Liver (tissue), 9 donors: ENCODE results near the gene ARHGAP27. TPM values are rescaled to one million over a fixed set of nuclear protein-coding genes. Genes with fewer than 3 reads are reported as not detected.

Experiments used
- DNase-seq: peaks from one replicate; pipeline ENCODE4 v3.0.0-alpha.2; 2017; ENCODE audit warnings: low spot score
- H3K27ac ChIP-seq, 2 donors: one replicate each; pipeline ENCODE4 v1.7.0; 2013; ENCODE audit warnings: inconsistent platforms in 2 of 2, low read length in 2 of 2, control low read depth in 1 of 2, low read depth in 1 of 2, mild to moderate bottlenecking in 1 of 2
- H3K27me3 ChIP-seq, 4 donors: one replicate each; pipeline versions ENCODE4 v1.6.1 to v1.7.0; 2013; ENCODE audit warnings: low read length in 3 of 4, inconsistent platforms in 1 of 4, mild to moderate bottlenecking in 1 of 4, moderate library complexity in 1 of 4; ENCODE audit not compliant: control insufficient read depth in 4 of 4, insufficient read depth in 4 of 4
- H3K36me3 ChIP-seq, 4 donors: one replicate each; pipeline versions ENCODE4 v1.6.1 to v1.7.0; 2013; ENCODE audit warnings: low read length in 3 of 4, mild to moderate bottlenecking in 3 of 4, low read depth in 1 of 4, moderate library complexity in 1 of 4; ENCODE audit not compliant: control insufficient read depth in 4 of 4, insufficient read depth in 3 of 4
- H3K4me1 ChIP-seq, 4 donors: one replicate each; pipeline versions ENCODE4 v1.6.1 to v1.7.0; 2013; ENCODE audit warnings: low read length in 3 of 4, mild to moderate bottlenecking in 3 of 4, moderate library complexity in 1 of 4; ENCODE audit not compliant: control insufficient read depth in 4 of 4, insufficient read depth in 4 of 4
- H3K4me3 ChIP-seq, 3 donors: one replicate each; pipeline versions ENCODE4 v1.6.1 to v1.7.0; 2013; ENCODE audit warnings: low read length in 3 of 3, control low read depth in 1 of 3, low read depth in 1 of 3, mild to moderate bottlenecking in 1 of 3
- H3K9ac ChIP-seq, 2 donors: one replicate each; pipeline ENCODE4 v1.7.0; 2013; ENCODE audit warnings: low read length in 2 of 2, mild to moderate bottlenecking in 2 of 2, moderate library complexity in 2 of 2, control low read depth in 1 of 2, low read depth in 1 of 2
- H3K9me3 ChIP-seq, 4 donors: one replicate each; pipeline versions ENCODE4 v1.6.1 to v1.7.0; 2013; ENCODE audit warnings: low read length in 3 of 4; ENCODE audit not compliant: control insufficient read depth in 4 of 4
- EGR1 ChIP-seq, 2 donors: IDR thresholded peaks; 2 replicates each; pipeline ENCODE4 v1.6.1; 2016 to 2018; ENCODE audit warnings: antibody characterized with exemption in 2 of 2, low read depth in 2 of 2
- FOXA1 ChIP-seq: IDR thresholded peaks from 2 replicates; pipeline ENCODE4 v1.6.1; 2016; ENCODE audit warnings: antibody characterized with exemption
- GABPA ChIP-seq, 2 donors: IDR thresholded peaks in 1 of 2; conservative IDR thresholded peaks in 1 of 2; 2 replicates each; pipeline ENCODE4 v1.6.1; 2016; ENCODE audit warnings: antibody characterized with exemption in 2 of 2, mild to moderate bottlenecking in 1 of 2, moderate library complexity in 1 of 2
- HNF4A ChIP-seq, 2 donors: conservative IDR thresholded peaks; 2 replicates each; pipeline ENCODE4 v1.6.1; 2016; ENCODE audit warnings: antibody characterized with exemption in 2 of 2, mild to moderate bottlenecking in 2 of 2
- HNF4G ChIP-seq: IDR thresholded peaks from 2 replicates; pipeline ENCODE4 v1.6.1; 2016; ENCODE audit warnings: antibody characterized with exemption
- JUND ChIP-seq, 2 donors: IDR thresholded peaks; 2 replicates each; pipeline ENCODE4 v1.6.1; 2016; ENCODE audit warnings: antibody characterized with exemption in 2 of 2
- NR2F2 ChIP-seq: IDR thresholded peaks from 2 replicates; pipeline ENCODE4 v1.6.1; 2016; ENCODE audit warnings: antibody characterized with exemption
- RAD21 ChIP-seq, 2 donors: IDR thresholded peaks; 2 replicates each; pipeline ENCODE4 v1.6.1; 2016; ENCODE audit warnings: antibody characterized with exemption in 2 of 2, mild to moderate bottlenecking in 2 of 2
- RXRA ChIP-seq, 2 donors: IDR thresholded peaks; 2 replicates each; pipeline ENCODE4 v1.6.1; 2017 to 2018; ENCODE audit warnings: antibody characterized with exemption in 2 of 2, mild to moderate bottlenecking in 1 of 2
- TAF1 ChIP-seq: conservative IDR thresholded peaks from 2 replicates; pipeline ENCODE4 v1.6.1; 2016; ENCODE audit warnings: antibody characterized with exemption, mild to moderate bottlenecking
- YY1 ChIP-seq: IDR thresholded peaks from 2 replicates; pipeline ENCODE4 v1.6.1; 2016; ENCODE audit warnings: antibody characterized with exemption, mild to moderate bottlenecking
- WGBS: extraction: QIAGEN DNeasy Blood & Tissue Kit; methylation state at CpG from one replicate; pipeline ENCODE4 v1.1.7; 2013; 5-methylcytosine and 5-hydroxymethylcytosine counted together
- polyA plus RNA-seq, 2 donors: library from polyadenylated mRNA; stranded (reverse) in 1 of 2; unstranded in 1 of 2; fragments of 200-250 nt in 1 of 2; fragments of >200 nt in 1 of 2; fragmentation: Nextera tagmentation in 1 of 2; extraction: Ambion mirVana in 1 of 2; gene quantifications; one replicate each; pipeline versions ENCODE4 v1.2.1 to v1.2.3, GENCODE V29; 2013 to 2015
- total RNA-seq, 2 donors: library from RNA; depleted of rRNA; stranded (reverse); fragments of >200 nt; gene quantifications; one replicate each; pipeline ENCODE4 v1.2.3, GENCODE V29; 2014
- TF ChIP-seq, protein P1 (sequence below): IDR thresholded peaks from 2 replicates; pipeline ENCODE4 v1.6.1; 2016; ENCODE audit warnings: antibody characterized with exemption
- TF ChIP-seq, protein P2 (sequence below): IDR thresholded peaks from 2 replicates; pipeline ENCODE4 v1.6.1; 2016; ENCODE audit warnings: antibody characterized with exemption, mild to moderate bottlenecking
- TF ChIP-seq, protein P3 (sequence below): fragments of 150-350 bp; IDR thresholded peaks from 2 replicates; pipeline ENCODE4 v1.5.1; 2017; ENCODE audit warnings: improper control_type of control experiment, low read depth, low read length; ENCODE audit not compliant: missing input control
- donor health status: healthy.
- donor health status: healthy.
- donor health status: healthy.
- donor health status: healthy.
- donor health status: healthy.

The ARHGAP27 gene
- total and polyA plus RNA-seq, 4 donors: 1.8 to 10.9 (median 7.8) TPM

DNA sequence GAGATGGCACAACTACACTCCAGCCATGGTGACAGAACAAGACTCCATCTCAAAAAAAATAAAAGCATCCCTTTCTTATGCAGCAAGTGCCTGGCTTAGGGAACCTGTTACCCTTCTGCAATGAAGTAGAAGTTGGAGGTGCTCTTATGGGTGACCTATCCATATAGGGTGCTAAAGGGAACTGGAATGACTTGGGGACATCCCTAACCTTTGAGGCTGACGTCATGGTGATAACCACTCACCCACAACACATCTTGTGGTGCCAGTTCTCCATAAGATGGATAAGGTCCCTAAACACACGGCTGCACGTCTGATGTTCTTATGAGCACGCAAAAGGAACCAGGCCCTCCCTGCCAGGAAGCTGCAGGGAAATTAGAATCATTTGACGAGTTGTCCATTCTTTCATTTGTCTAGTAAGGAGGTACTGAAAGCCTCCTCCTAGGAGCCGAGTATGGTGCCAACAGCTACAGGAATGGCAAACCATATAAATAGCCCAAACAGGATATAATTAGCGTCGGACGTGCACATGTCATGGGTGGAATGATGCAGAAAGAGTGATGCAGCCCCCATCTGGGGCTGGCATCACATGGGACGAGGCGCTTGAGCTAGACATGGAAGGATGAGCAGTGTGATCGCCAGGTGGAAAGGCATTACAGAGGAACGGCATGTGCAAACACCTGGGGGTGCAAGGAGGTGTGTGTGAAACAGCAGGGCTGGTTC, 52.5 kb downstream of the ARHGAP27 start:
- WGBS: 91% methylated on average over 13 of the region's 13 CpGs
- H3K27ac ChIP-seq: no peak overlapping the region
- no peak for TF ChIP-seq HNF4G
- no peak for TF ChIP-seq EGR1 (IDR thresholded peaks at IDR 0.05; ENCODE audit: low read depth in 2 of 2)
- no peak for TF ChIP-seq HNF4A (conservative IDR thresholded peaks at IDR 0.05)
- TF ChIP-seq RXRA (IDR thresholded peaks at IDR 0.05): no peak
- TF ChIP-seq, protein P1, sequence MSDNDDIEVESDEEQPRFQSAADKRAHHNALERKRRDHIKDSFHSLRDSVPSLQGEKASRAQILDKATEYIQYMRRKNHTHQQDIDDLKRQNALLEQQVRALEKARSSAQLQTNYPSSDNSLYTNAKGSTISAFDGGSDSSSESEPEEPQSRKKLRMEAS: no peak
- TF ChIP-seq, protein P2, sequence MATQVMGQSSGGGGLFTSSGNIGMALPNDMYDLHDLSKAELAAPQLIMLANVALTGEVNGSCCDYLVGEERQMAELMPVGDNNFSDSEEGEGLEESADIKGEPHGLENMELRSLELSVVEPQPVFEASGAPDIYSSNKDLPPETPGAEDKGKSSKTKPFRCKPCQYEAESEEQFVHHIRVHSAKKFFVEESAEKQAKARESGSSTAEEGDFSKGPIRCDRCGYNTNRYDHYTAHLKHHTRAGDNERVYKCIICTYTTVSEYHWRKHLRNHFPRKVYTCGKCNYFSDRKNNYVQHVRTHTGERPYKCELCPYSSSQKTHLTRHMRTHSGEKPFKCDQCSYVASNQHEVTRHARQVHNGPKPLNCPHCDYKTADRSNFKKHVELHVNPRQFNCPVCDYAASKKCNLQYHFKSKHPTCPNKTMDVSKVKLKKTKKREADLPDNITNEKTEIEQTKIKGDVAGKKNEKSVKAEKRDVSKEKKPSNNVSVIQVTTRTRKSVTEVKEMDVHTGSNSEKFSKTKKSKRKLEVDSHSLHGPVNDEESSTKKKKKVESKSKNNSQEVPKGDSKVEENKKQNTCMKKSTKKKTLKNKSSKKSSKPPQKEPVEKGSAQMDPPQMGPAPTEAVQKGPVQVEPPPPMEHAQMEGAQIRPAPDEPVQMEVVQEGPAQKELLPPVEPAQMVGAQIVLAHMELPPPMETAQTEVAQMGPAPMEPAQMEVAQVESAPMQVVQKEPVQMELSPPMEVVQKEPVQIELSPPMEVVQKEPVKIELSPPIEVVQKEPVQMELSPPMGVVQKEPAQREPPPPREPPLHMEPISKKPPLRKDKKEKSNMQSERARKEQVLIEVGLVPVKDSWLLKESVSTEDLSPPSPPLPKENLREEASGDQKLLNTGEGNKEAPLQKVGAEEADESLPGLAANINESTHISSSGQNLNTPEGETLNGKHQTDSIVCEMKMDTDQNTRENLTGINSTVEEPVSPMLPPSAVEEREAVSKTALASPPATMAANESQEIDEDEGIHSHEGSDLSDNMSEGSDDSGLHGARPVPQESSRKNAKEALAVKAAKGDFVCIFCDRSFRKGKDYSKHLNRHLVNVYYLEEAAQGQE: no peak
- TF ChIP-seq YY1: no peak
- no peaks in the 10 kb centered on the region for H3K9me3 ChIP-seq
- H3K4me1 ChIP-seq: peaks cover 0 to 12% (median 8%) of the 10 kb centered on the region in 4 donors
- no peak overlapping the region for H3K4me3 ChIP-seq
- H3K36me3 ChIP-seq: no peaks in the 10 kb centered on the region
- no peaks in the 10 kb centered on the region for H3K27me3 ChIP-seq
- no peak overlapping the region for H3K9ac ChIP-seq
- DNase-seq: no peak

- Histone ChIP-seq H3K27me3 (no peaks in the 10 kb centered on the region), H3K4me3 (no peak overlapping the region), H3K4me1 (peaks cover 0 to 2% (median under 1%) of the 10 kb centered on the region in 4 donors), H3K9ac (no peak overlapping the region), H3K9me3 (no peaks in the 10 kb centered on the region), H3K27ac (no peak overlapping the region), H3K36me3 (no peaks in the 10 kb centered on the region)
- 93% methylated on average over 8 of the region's 8 CpGs for WGBS
- TF ChIP-seq, protein P1: no peak
- TF ChIP-seq GABPA (IDR thresholded peaks at IDR 0.05 in 1 of 2, conservative IDR thresholded peaks at IDR 0.05 in 1 of 2) (no peak), NR2F2 (no peak), RXRA (IDR thresholded peaks at IDR 0.05) (no peak)
- no peak for DNase-seq
Observed at GRCh38 chr17:45377401-45377800, 55.3 kb downstream of the ARHGAP27 start.

DNA sequence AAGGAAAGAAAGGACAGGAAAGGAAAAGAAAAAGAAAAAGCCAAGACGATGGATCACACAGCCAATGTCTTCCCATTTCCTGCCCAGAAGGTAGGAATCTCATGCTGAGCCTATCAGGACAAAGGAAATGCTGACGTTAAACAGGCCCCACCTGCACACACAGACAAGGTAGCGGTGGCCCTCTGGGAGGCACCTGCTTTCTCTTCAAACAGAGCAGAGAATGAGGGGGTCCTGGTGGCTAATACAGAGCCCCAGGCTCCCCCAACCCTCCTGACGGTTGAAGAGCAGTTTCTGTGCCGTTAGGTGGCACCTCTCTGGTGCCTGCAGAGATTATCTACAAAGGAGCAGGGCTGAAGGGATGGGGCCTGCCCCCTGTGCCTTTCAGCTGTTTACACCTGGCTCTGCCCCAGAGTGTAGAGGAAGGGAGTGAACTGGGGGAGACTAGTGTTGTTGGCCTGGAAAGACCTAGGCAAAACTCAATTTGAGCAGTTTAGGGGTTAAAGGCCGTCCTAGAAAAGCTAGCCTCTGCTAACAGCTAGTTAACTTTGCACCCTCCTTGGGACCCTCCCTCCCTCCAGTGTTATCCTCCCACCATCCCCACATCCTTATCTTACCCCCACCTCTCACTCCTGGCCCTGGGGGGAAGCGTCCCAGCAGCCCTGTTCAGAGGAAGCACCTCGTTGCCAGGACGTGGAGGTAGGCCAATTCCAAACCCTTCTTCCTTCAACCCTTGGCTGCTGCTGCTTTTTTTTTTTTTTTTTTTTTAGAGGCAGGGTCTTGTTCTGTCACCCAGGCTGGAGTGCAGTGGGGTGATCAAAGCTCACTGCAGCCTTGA, 56.3 kb downstream of the ARHGAP27 start:
- Histone ChIP-seq H3K4me1 (peaks cover 0 to 11% (median 6%) of the 10 kb centered on the region in 4 donors), H3K9ac (no peak overlapping the region), H3K4me3 (no peak overlapping the region), H3K36me3 (no peaks in the 10 kb centered on the region), H3K27ac (no peak overlapping the region), H3K27me3 (no peaks in the 10 kb centered on the region), H3K9me3 (no peaks in the 10 kb centered on the region)
- 85% methylated on average over 9 of the region's 9 CpGs for whole genome bisulfite sequencing
- TF ChIP-seq RAD21 (IDR thresholded peaks at IDR 0.05) (no peak), RXRA (IDR thresholded peaks at IDR 0.05) (no peak), YY1 (no peak), JUND (IDR thresholded peaks at IDR 0.05) (no peak), GABPA (IDR thresholded peaks at IDR 0.05 in 1 of 2, conservative IDR thresholded peaks at IDR 0.05 in 1 of 2) (no peak), TAF1 (no peak), HNF4G (no peak), FOXA1 (no peak), NR2F2 (no peak), EGR1 (IDR thresholded peaks at IDR 0.05; ENCODE audit: low read depth in 2 of 2) (no peak)
- TF ChIP-seq, protein P1: no peak
- TF ChIP-seq, protein P3, sequence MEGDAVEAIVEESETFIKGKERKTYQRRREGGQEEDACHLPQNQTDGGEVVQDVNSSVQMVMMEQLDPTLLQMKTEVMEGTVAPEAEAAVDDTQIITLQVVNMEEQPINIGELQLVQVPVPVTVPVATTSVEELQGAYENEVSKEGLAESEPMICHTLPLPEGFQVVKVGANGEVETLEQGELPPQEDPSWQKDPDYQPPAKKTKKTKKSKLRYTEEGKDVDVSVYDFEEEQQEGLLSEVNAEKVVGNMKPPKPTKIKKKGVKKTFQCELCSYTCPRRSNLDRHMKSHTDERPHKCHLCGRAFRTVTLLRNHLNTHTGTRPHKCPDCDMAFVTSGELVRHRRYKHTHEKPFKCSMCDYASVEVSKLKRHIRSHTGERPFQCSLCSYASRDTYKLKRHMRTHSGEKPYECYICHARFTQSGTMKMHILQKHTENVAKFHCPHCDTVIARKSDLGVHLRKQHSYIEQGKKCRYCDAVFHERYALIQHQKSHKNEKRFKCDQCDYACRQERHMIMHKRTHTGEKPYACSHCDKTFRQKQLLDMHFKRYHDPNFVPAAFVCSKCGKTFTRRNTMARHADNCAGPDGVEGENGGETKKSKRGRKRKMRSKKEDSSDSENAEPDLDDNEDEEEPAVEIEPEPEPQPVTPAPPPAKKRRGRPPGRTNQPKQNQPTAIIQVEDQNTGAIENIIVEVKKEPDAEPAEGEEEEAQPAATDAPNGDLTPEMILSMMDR: no peak
- no peak for DNase-seq
